Measurements from ENCODE around the gene GNA14. TPM values are rescaled to one million over a fixed set of nuclear protein-coding genes. Genes with fewer than 3 reads are reported as not detected.
"Not testable (repeated sequence)": the region's sequence is repeated elsewhere in the genome, so short reads cannot be mapped to it uniquely, and the experiment has no call there.

GNA14 gene
- total RNA-seq, result not detected
- not detected for polyA plus RNA-seq (2013, experiment 1 of 2)
- polyA plus RNA-seq (2013, experiment 2 of 2), result 0.04 TPM
- total RNA-seq, result 0 to 0.33 (median 0) reads per million in 172 experiments

DNA sequence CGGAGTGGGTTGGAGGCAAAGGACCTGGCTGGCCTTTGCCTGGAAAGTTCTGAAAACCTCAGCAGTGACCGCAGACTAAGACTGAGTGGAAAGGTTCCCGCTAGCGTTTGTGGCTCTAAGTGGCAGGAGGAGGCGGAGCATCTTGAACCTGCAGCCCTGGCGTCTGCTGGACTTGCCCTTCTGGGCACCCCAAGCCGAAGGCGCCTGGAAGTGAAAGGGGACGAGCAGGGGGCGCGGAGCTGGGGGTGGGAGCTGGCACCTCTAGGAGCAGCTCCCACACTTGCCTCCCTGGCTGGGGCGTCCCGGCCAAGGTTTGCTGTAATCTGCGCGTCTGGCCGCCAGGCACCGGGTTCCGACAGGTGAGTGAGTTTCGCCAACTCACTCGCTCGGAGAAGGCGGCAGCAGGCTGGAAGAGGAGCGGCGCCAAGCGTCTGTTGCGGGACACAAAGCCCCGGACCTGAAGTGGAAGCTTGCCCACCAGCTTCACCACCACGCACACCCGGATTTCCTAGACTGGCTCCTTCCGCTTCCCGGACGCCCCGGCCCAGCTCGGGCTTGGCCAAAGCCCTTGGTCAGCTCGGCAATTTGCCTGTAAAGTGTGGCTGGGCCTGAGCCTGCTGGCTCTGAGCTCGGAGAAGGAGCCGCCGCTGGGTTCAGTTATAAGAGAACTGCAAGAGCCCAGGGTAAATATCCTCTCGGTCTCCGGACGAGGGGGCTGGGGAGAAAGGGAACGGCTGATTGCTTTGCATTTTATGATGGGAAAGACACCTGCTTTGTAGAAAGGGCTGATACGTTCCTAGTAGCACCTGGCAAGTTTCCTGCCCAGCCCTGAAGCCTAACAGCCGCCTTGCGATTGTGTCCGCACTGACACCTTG, at the start of gene GNA14:
Gene GNA14, minus strand, starts transcription at position 89 of the 875 bp plus-strand sequence. CDS start 529 bp downstream, outside the sequence.
- H3K36me3 ChIP-seq (ENCODE audit: insufficient read depth, low read length), result no peaks in the 10 kb centered on the region
- no peak within 1 kb of the TSS for H3K27ac ChIP-seq (ENCODE audit: low read depth in 1 of 2, low read length in 2 of 2)
- peaks cover 16% of the 10 kb centered on the region for H3K4me1 ChIP-seq (ENCODE audit: insufficient read depth, low read length)
- ChIA-PET POLR2A (no interaction called here), CTCF (no interaction called here)
- H3K27me3 ChIP-seq (ENCODE audit: control insufficient read depth in 1 of 2, insufficient read depth in 2 of 2, low read length in 2 of 2), result peaks cover 41% of the 10 kb centered on the region in 2 experiments
- H3K27ac Mint-ChIP-seq, result no peak within 1 kb of the TSS
- peaks cover 0 to 14% of the 10 kb centered on the region in 2 experiments for H3K9me3 ChIP-seq (ENCODE audit: control insufficient read depth in 1 of 2, insufficient read depth in 1 of 2, low read length in 2 of 2)
- H3K36me3 Mint-ChIP-seq (ENCODE audit: low read depth), result no peaks in the 10 kb centered on the region
- TF ChIP-seq, protein P1, sequence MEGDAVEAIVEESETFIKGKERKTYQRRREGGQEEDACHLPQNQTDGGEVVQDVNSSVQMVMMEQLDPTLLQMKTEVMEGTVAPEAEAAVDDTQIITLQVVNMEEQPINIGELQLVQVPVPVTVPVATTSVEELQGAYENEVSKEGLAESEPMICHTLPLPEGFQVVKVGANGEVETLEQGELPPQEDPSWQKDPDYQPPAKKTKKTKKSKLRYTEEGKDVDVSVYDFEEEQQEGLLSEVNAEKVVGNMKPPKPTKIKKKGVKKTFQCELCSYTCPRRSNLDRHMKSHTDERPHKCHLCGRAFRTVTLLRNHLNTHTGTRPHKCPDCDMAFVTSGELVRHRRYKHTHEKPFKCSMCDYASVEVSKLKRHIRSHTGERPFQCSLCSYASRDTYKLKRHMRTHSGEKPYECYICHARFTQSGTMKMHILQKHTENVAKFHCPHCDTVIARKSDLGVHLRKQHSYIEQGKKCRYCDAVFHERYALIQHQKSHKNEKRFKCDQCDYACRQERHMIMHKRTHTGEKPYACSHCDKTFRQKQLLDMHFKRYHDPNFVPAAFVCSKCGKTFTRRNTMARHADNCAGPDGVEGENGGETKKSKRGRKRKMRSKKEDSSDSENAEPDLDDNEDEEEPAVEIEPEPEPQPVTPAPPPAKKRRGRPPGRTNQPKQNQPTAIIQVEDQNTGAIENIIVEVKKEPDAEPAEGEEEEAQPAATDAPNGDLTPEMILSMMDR (IDR thresholded peaks at IDR 0.05), result no peak
- DNase-seq (peak in 1 of 14 experiments; percentile 11), ATAC-seq (ENCODE audit: poor library complexity) (no peak)
- intact Hi-C loops (cut with DNase I, micrococcal nuclease), result no loop called here
- peak within 1 kb of the TSS; percentile 38 for H3K4me3 Mint-ChIP-seq
- peaks cover 15% of the 10 kb centered on the region for H3K4me1 Mint-ChIP-seq (ENCODE audit: low read depth)
- peak within 1 kb of the TSS; percentile 38 for H3K4me3 ChIP-seq (ENCODE audit: low read length)
- no peaks in the 10 kb centered on the region for H3K9me3 Mint-ChIP-seq
- H3K27me3 Mint-ChIP-seq, result peaks cover 56% of the 10 kb centered on the region

DNA sequence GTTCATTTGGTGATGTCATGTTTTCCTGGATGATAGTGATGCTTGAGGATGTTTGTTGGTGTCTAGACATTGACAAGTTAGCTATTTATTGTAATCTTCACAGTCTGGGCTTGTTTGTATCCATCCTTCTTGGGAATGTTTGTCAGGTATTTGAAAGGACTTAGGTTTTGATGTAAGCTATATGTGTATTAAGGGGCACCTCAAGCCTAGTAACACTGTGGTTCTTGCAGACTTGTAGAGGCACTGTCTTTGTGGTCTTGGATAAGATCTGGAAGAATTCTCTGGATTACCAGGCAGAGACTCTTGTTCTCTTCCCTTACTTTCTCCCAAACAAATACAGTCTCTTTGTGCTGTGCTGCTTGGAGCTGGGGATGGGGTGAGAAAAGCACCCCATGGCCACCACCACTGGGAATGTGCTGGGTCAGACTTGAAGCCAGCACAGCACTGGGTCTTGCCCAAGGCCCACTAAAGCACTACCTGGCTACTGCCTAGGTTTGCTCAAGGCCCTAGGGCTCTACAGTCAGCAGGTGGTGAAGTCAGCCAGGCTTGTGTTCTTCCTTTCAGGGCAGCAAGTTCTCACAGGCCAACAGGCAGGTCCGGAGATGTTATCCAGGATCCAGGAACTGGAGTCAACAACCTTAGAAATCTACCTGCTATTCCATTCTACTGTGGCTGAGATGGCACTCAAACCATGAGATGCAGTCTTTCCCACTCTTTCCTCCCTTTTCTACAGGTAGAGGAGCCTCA, 49.3 kb upstream of the GNA14 start:
- intact Hi-C loops (cut with DNase I, micrococcal nuclease), result no loop called here
- H3K4me3 Mint-ChIP-seq, result no peak overlapping the region
- POLR2A ChIA-PET, result no interaction called here

GRCh38 chr9:77690723-77691122, 42.6 kb upstream of the GNA14 start:
- H3K4me3 Mint-ChIP-seq; ATAC-seq (ENCODE audit: poor library complexity); POLR2A ChIA-PET; H3K4me1 Mint-ChIP-seq (ENCODE audit: low read depth); H3K27ac ChIP-seq (ENCODE audit: low read depth in 1 of 2, low read length in 2 of 2); intact Hi-C loops (cut with DNase I, micrococcal nuclease); H3K9me3 Mint-ChIP-seq; H3K27me3 Mint-ChIP-seq; H3K27me3 ChIP-seq (ENCODE audit: control insufficient read depth in 1 of 2, insufficient read depth in 2 of 2, low read length in 2 of 2); H3K27ac Mint-ChIP-seq; H3K36me3 Mint-ChIP-seq (ENCODE audit: low read depth); H3K4me3 ChIP-seq (ENCODE audit: low read length); CTCF ChIA-PET; H3K9me3 ChIP-seq (ENCODE audit: control insufficient read depth in 1 of 2, insufficient read depth in 1 of 2, low read length in 2 of 2); DNase-seq; H3K36me3 ChIP-seq (ENCODE audit: insufficient read depth, low read length); H3K4me1 ChIP-seq (ENCODE audit: insufficient read depth, low read length): not testable (repeated sequence)

More for the DNA sequence above, 49.3 kb upstream of the GNA14 start:
- Histone ChIP-seq H3K36me3 (ENCODE audit: insufficient read depth, low read length) (no peaks in the 10 kb centered on the region), H3K4me1 (ENCODE audit: insufficient read depth, low read length) (no peaks in the 10 kb centered on the region), H3K27me3 (ENCODE audit: control insufficient read depth in 1 of 2, insufficient read depth in 2 of 2, low read length in 2 of 2) (no peaks in the 10 kb centered on the region), H3K4me3 (ENCODE audit: low read length) (no peak overlapping the region), H3K9me3 (ENCODE audit: control insufficient read depth in 1 of 2, insufficient read depth in 1 of 2, low read length in 2 of 2) (peaks cover 0 to 12% of the 10 kb centered on the region in 2 experiments), H3K27ac (ENCODE audit: low read depth in 1 of 2, low read length in 2 of 2) (no peak overlapping the region)
- no peaks in the 10 kb centered on the region for H3K36me3 Mint-ChIP-seq (ENCODE audit: low read depth)
- H3K9me3 Mint-ChIP-seq, result peaks cover 5% of the 10 kb centered on the region
- TF ChIP-seq, protein P1 (IDR thresholded peaks at IDR 0.05), result no peak
- H3K4me1 Mint-ChIP-seq (ENCODE audit: low read depth), result no peaks in the 10 kb centered on the region
- no peak for ATAC-seq (ENCODE audit: poor library complexity)
- no peak for DNase-seq
- peaks cover 12% of the 10 kb centered on the region for H3K27me3 Mint-ChIP-seq
- H3K27ac Mint-ChIP-seq, result no peak overlapping the region
- CTCF ChIA-PET, result no interaction called here

GRCh38 chr9:77690119-77690518, 42.0 kb upstream of the GNA14 start:
- H3K27ac Mint-ChIP-seq; ATAC-seq (ENCODE audit: poor library complexity); H3K36me3 Mint-ChIP-seq (ENCODE audit: low read depth); H3K27me3 ChIP-seq (ENCODE audit: control insufficient read depth in 1 of 2, insufficient read depth in 2 of 2, low read length in 2 of 2); POLR2A ChIA-PET; H3K9me3 ChIP-seq (ENCODE audit: control insufficient read depth in 1 of 2, insufficient read depth in 1 of 2, low read length in 2 of 2); H3K36me3 ChIP-seq (ENCODE audit: insufficient read depth, low read length); intact Hi-C loops (cut with DNase I, micrococcal nuclease); H3K4me3 ChIP-seq (ENCODE audit: low read length); H3K4me3 Mint-ChIP-seq; CTCF ChIA-PET; H3K4me1 Mint-ChIP-seq (ENCODE audit: low read depth); H3K27ac ChIP-seq (ENCODE audit: low read depth in 1 of 2, low read length in 2 of 2); H3K4me1 ChIP-seq (ENCODE audit: insufficient read depth, low read length); H3K27me3 Mint-ChIP-seq; DNase-seq; H3K9me3 Mint-ChIP-seq: not testable (repeated sequence)

- intact Hi-C loops (cut with DNase I, micrococcal nuclease); H3K36me3 Mint-ChIP-seq (ENCODE audit: low read depth); CTCF ChIA-PET; DNase-seq; H3K27ac ChIP-seq (ENCODE audit: low read depth in 1 of 2, low read length in 2 of 2); H3K27me3 ChIP-seq (ENCODE audit: control insufficient read depth in 1 of 2, insufficient read depth in 2 of 2, low read length in 2 of 2); H3K4me1 Mint-ChIP-seq (ENCODE audit: low read depth); POLR2A ChIA-PET; H3K27ac Mint-ChIP-seq; H3K27me3 Mint-ChIP-seq; ATAC-seq (ENCODE audit: poor library complexity); H3K4me3 Mint-ChIP-seq; H3K9me3 ChIP-seq (ENCODE audit: control insufficient read depth in 1 of 2, insufficient read depth in 1 of 2, low read length in 2 of 2); H3K4me3 ChIP-seq (ENCODE audit: low read length); H3K36me3 ChIP-seq (ENCODE audit: insufficient read depth, low read length); H3K4me1 ChIP-seq (ENCODE audit: insufficient read depth, low read length); H3K9me3 Mint-ChIP-seq: not testable (repeated sequence)
These were observed 39.6 kb upstream of the GNA14 start for GRCh38 chr9:77687737-77688136.

All from CD4-positive, alpha-beta T cell (primary cell).